PC-3 (cell line): Measurements from ENCODE around the gene FAM236C.
"Not testable (repeated sequence)": the region's sequence is repeated elsewhere in the genome, so short reads cannot be mapped to it uniquely, and the experiment has no call there.

Experiments used
- EZH2 ChIP-seq: fragments of 300-600 bp; sonication (generic); IDR thresholded peaks from one replicate; pipeline ENCODE4 v1.6.1; 2017; ENCODE audit warnings: antibody characterized with exemption, mild to moderate bottlenecking, low read length; ENCODE audit not compliant: unreplicated experiment
- EZH2phosphoT487 ChIP-seq: fragments of 300-600 bp; sonication (generic); IDR thresholded peaks from 2 replicates; pipeline ENCODE4 v1.6.1; 2018; ENCODE audit warnings: mild to moderate bottlenecking, antibody characterized with exemption, low read length, borderline replicate concordance
- TF ChIP-seq, protein P1 (sequence below): fragments of 300-600 bp; sonication (generic); conservative IDR thresholded peaks from 2 replicates; pipeline ENCODE4 v1.5.1; 2017; ENCODE audit warnings: antibody characterized with exemption, low read depth, mild to moderate bottlenecking, low read length

DNA sequence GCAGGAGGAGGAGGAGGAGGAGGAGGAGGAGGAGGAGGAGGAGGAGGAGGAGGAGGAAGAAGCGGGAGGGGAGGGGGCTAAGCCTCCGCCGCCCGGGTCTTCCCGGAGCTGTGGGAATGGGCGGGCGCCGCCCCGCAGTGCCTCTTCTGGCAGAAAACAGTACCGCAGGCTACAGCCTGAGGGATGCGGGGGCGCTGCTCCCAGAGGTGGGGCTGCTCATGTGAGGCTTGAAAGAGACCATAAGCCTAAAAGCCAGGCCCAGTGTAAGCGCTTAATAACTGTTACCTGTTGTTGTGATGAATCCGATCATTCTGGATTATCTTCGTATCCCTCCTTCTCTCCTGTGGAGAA is 31.4 kb downstream of the FAM236C start, which contains the start of gene DMRTC1:
- TF ChIP-seq, protein P1, sequence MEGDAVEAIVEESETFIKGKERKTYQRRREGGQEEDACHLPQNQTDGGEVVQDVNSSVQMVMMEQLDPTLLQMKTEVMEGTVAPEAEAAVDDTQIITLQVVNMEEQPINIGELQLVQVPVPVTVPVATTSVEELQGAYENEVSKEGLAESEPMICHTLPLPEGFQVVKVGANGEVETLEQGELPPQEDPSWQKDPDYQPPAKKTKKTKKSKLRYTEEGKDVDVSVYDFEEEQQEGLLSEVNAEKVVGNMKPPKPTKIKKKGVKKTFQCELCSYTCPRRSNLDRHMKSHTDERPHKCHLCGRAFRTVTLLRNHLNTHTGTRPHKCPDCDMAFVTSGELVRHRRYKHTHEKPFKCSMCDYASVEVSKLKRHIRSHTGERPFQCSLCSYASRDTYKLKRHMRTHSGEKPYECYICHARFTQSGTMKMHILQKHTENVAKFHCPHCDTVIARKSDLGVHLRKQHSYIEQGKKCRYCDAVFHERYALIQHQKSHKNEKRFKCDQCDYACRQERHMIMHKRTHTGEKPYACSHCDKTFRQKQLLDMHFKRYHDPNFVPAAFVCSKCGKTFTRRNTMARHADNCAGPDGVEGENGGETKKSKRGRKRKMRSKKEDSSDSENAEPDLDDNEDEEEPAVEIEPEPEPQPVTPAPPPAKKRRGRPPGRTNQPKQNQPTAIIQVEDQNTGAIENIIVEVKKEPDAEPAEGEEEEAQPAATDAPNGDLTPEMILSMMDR, result not testable (repeated sequence)
- TF ChIP-seq EZH2, EZH2phosphoT487: not testable (repeated sequence)
